HUES6 (cell line): ENCODE results near the gene MTOR.

Experiments
- H3K27ac ChIP-seq: 2 replicates; pipeline ENCODE4 v1.7.0; 2013; ENCODE audit warnings: low read depth, mild to moderate bottlenecking, low read length, inconsistent platforms
- H3K27me3 ChIP-seq: 2 replicates; pipeline ENCODE4 v1.6.1; 2013; ENCODE audit warnings: low read length; ENCODE audit not compliant: control insufficient read depth, insufficient read depth
- H3K36me3 ChIP-seq: 2 replicates; pipeline ENCODE4 v1.6.1; 2013; ENCODE audit warnings: low read length; ENCODE audit not compliant: control insufficient read depth, insufficient read depth
- H3K4me1 ChIP-seq: 2 replicates; pipeline ENCODE4 v1.6.1; 2013; ENCODE audit warnings: low read length; ENCODE audit not compliant: control insufficient read depth, insufficient read depth
- H3K4me3 ChIP-seq: 2 replicates; pipeline ENCODE4 v1.5.1; 2013; ENCODE audit warnings: low read depth, low read length
- H3K9ac ChIP-seq: one replicate; pipeline ENCODE4 v1.6.1; 2013; ENCODE audit warnings: mild to moderate bottlenecking, low read length
- H3K9me3 ChIP-seq: 2 replicates; pipeline ENCODE4 v1.6.1; 2013; ENCODE audit warnings: low read depth, low read length; ENCODE audit not compliant: control insufficient read depth, insufficient read depth

MTOR gene

DNA sequence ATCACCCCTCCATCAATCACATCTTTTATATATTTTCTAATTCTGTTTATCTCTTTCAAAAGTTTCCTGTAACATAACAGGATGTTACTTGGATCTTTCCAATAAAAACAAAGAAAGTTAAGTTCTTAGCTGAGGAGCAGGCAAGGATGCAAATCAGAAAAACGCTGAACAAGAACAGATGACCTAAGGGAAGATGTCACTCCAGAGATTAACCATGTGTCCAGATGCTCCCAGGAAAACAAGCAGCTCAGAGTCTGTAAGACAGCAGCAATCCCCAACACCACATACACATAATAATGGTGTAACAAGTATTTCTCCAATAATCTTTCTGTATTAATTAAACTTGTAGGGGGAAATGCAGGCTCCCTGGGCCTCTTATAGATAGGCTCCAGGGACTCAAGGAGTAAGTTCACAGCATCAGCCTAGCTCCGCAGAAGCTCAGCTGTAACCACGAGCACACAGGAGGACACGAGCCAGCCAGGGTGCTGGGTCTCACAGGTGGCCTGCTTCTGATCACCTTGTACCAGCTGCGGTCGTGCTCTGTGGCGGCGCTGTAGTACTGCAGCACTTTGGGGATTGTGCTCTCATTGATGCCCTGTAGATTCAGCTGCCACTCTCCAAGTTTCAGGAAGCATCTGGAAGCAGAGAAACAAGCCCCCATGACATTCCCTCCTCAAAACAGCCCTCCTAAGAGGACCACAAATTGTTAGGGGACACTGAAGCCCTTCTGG is 129.6 kb downstream of the MTOR start:
- Histone ChIP-seq H3K27ac (no peak overlapping the region), H3K9me3 (no peaks in the 10 kb centered on the region), H3K4me3 (no peak overlapping the region), H3K4me1 (no peaks in the 10 kb centered on the region), H3K9ac (no peak overlapping the region), H3K36me3 (peaks cover 89% of the 10 kb centered on the region), H3K27me3 (no peaks in the 10 kb centered on the region)

DNA sequence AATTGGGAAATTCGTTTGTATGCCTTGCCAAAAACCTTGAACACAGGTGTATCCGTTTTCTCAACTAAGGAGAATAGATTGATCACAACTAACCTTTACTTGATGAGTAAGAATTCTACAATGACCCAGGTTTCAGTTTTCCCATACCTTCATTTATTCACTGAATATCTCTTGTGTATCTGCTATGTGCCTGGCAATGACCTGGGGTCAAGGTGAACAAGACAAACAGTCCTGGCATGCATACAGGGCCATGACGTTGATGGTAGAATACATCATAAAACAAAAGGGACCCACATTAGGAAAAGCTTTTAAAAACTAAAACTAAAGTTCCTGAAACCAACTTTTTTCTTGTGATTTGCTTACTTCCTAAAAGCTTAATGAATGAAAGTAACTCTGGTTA is 130.5 kb downstream of the MTOR start:
- Histone ChIP-seq H3K9me3 (no peaks in the 10 kb centered on the region), H3K36me3 (peaks cover 89% of the 10 kb centered on the region), H3K27me3 (no peaks in the 10 kb centered on the region), H3K4me3 (no peak overlapping the region), H3K27ac (no peak overlapping the region), H3K4me1 (no peaks in the 10 kb centered on the region), H3K9ac (no peak overlapping the region)

DNA sequence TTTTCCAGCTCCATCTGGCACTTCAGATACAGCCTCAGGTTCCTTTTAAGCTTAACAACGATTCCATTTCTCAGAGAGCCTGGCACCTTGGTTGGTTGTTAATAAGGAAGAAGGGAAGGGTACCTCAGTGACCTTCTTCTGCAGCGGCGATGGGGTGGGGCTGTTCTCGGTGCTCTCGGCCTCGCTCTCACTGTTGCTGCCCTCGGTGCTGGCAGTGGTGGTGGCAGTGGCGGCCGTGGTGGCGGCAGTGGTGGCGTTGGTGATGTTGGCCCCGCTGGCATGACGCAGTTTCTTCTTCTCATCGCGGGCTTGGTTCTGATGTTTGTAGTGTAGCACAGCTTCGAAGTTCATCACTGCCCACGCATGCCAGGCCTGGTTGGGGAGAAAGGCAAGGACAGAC is 131.9 kb downstream of the MTOR start:
- H3K27me3 ChIP-seq = no peaks in the 10 kb centered on the region
- H3K9me3 ChIP-seq = no peaks in the 10 kb centered on the region
- no peak overlapping the region for H3K4me3 ChIP-seq
- H3K9ac ChIP-seq = no peak overlapping the region
- H3K27ac ChIP-seq = no peak overlapping the region
- no peaks in the 10 kb centered on the region for H3K4me1 ChIP-seq
- H3K36me3 ChIP-seq = peaks cover 91% of the 10 kb centered on the region

DNA sequence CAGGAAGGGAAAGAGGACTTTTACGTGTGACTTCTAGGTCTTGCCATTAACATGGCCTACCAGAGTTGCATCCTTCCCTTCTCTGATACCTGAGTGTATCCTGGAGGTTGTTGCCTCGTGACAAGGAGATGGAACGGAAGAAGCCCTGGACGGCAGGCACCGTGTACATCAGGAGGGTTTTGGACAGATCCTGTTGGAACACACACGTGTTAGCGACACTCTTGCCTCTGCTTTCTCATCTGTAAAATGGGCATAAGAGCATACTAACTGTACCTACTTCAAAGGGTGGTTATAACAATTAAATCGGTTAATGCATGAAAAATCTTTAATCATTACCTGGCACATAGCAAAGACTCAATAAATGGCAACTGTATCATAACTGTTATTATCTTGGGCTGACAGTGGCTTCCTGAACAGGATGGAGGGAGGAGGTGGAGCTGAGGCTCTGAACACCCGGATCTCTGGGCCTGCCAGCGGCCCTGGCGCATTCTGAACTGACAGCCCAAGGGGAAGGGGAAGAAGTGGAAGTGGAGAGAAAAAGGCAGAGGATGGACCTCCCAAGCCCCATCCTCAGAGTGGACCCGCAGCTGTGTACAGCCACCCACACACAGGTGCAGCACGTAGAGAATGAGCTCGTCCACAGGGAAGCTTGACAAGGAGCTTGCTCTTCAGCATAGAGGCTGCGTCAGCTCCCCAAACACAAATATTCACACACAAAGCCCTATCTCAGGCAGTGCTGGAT is 132.5 kb downstream of the MTOR start:
- no peaks in the 10 kb centered on the region for H3K4me1 ChIP-seq
- H3K27ac ChIP-seq = no peak overlapping the region
- peaks cover 95% of the 10 kb centered on the region for H3K36me3 ChIP-seq
- H3K27me3 ChIP-seq = no peaks in the 10 kb centered on the region
- no peaks in the 10 kb centered on the region for H3K9me3 ChIP-seq
- H3K4me3 ChIP-seq = no peak overlapping the region
- H3K9ac ChIP-seq = no peak overlapping the region

DNA sequence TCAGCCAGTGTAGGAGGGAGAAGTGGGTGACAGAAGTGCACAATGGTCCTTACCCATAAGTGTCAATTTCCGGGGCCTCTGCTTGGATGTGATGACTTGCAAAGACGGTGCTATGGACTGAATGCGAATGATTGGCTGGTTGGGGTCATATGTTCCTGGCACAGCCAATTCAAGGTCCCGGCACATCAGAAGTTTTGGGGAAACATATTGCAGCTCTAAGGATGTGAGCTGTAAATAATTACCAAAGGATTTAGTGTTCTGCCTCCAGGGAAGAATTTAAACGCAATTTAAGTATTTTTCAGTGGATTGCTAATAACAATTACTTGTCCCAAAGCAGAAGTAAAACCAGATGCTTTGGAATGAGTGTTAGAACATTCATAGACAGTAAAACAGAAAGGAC is 135.8 kb downstream of the MTOR start:
- no peaks in the 10 kb centered on the region for H3K9me3 ChIP-seq
- H3K27ac ChIP-seq = no peak overlapping the region
- peaks cover 90% of the 10 kb centered on the region for H3K36me3 ChIP-seq
- no peak overlapping the region for H3K9ac ChIP-seq
- no peaks in the 10 kb centered on the region for H3K4me1 ChIP-seq
- H3K4me3 ChIP-seq = no peak overlapping the region
- no peaks in the 10 kb centered on the region for H3K27me3 ChIP-seq

DNA sequence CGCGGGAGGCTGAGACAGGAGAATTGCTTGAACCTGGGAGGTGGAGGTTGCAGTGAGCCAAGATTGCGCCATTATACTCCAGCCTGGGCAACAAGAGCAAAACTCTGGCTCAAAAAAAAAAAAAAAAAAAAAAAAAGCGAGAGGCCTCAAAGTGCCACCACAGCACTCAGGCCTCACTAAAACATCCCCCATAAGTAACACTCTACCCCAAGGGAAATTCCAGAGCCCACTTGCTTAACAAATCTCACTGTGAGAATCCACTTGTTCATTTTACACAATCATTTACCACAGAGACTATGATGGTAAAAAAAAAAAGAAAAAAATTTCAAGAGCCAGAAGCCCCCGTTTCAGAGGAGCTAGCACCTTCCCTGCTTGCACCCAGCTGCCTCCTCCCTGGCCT is 136.4 kb downstream of the MTOR start:
- Histone ChIP-seq H3K4me1 (no peaks in the 10 kb centered on the region), H3K27ac (no peak overlapping the region), H3K9ac (no peak overlapping the region), H3K27me3 (no peaks in the 10 kb centered on the region), H3K9me3 (no peaks in the 10 kb centered on the region), H3K36me3 (peaks cover 90% of the 10 kb centered on the region), H3K4me3 (no peak overlapping the region)

DNA sequence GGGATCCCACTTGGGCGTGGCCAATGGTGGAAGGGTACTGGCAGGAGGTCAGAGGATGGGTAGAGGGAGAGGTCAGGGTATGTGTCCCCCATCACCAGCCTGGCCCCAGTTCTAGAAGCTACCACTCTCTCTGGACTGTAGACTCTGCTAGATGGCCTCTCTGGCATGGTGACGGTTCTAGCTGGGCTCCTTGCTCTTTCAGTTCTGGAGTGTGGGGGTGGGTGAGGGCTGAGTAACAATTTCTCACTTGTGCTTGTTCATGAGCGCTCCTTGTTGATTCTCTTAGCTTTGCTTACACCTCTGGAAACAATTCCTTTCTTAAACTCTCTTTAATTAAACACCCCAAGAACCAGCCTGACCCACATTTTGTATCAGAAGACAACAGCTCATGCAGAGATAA is 137.4 kb downstream of the MTOR start:
- Histone ChIP-seq H3K27ac (no peak overlapping the region), H3K36me3 (peaks cover 84% of the 10 kb centered on the region), H3K9ac (no peak overlapping the region), H3K4me3 (no peak overlapping the region), H3K4me1 (no peaks in the 10 kb centered on the region), H3K27me3 (no peaks in the 10 kb centered on the region), H3K9me3 (no peaks in the 10 kb centered on the region)

DNA sequence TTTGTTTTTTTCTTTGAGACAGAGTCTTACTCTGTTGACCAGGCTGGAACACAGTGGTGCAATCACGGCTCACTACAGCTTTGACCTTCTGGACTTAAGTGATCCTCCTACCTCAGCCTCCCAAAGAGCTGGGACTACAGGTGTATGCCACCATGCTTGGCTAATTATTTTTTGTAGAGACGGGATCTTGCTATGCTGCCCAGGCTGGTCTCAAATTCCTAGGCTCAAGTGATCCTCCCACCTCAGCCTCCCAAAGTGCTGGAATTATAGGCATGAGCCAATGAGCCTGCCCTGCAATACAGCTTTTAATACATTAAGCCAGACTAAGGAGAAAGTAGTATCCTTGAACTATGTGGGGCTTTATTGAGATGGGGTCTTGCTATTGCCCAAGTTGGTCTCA is 146.0 kb downstream of the MTOR start:
- Histone ChIP-seq H3K36me3 (peaks cover 79% of the 10 kb centered on the region), H3K27ac (no peak overlapping the region), H3K4me3 (no peak overlapping the region), H3K27me3 (no peaks in the 10 kb centered on the region), H3K9me3 (no peaks in the 10 kb centered on the region), H3K9ac (no peak overlapping the region), H3K4me1 (no peaks in the 10 kb centered on the region)

DNA sequence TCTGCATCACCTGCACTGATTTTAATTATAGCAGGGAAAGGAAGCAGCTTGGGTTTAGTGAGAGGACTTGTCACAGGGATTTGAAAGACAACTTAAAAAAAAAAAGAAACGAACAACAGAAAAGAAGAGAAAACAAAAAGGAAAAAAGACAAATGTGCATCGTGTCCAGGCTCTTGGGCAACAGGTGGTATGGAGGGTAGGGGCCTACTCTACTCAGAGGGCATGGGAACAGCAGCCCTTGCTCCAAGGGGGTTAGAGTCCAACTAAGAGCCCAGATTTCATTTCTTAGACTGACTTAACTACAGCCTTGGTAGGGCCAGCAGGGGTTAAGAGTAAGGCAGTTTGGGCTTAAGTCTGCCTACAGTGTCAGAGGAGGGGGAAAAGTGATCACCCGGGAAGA is 147.4 kb downstream of the MTOR start:
- Histone ChIP-seq H3K27me3 (no peaks in the 10 kb centered on the region), H3K36me3 (peaks cover 76% of the 10 kb centered on the region)

DNA sequence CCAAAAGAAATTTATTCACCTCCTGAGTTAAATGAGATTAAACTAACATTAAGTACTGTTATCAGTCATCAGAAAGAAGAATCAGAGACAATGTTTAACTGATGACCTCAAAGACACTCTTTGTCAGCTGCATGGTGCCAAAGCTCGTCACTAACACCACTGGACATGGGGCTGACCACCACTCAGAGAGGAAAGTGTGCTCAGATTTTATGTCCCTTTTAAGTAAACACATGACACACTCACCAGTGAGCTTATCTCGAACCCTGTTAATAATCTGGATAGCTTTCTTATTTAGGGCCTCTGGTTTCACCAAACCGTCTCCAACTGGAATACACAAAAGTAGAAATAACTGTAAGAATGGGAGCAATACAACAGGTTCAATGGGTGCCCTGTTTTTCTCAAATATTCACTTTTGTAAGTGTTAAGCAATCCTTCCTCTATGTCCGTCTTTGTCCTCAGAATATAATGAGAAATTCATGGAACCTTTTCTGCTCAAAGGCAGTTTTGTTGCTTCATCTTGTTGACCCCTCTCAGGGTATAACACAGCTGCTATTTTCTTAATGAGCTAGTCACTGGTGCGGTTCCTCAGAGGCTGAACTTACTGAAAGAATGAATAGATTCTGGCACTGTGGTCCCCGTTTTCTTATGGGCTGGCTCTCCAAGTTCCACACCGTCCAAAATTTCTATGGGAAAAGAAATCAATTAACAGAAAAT is 153.1 kb downstream of the MTOR start:
- Histone ChIP-seq H3K9ac (no peak overlapping the region), H3K36me3 (peaks cover 73% of the 10 kb centered on the region), H3K4me3 (no peak overlapping the region), H3K27me3 (no peaks in the 10 kb centered on the region), H3K27ac (no peak overlapping the region), H3K9me3 (no peaks in the 10 kb centered on the region), H3K4me1 (no peaks in the 10 kb centered on the region)

More for the DNA sequence above, 147.4 kb downstream of the MTOR start:
- Histone ChIP-seq H3K4me1 (no peaks in the 10 kb centered on the region), H3K4me3 (no peak overlapping the region), H3K27ac (no peak overlapping the region), H3K9ac (no peak overlapping the region), H3K9me3 (no peaks in the 10 kb centered on the region)

DNA sequence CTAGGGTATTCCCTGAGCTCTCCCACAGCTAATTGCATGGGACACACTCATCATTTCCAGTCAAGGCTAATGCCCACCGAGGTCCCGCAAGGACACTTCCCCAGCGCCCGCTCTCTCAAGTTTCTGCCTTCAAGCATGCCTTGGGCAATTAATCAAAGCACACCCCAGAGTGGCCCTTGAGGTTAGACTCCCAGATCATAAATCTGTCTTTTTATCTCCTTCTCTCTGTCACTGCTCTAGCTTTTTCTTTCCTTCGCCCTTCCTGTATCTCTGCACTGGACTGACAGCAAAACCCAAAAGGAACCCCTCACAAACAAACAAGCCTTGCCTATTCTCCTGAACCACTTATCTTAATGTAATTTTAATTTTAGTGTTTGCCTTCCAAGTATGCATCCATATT is 154.8 kb downstream of the MTOR start:
- H3K4me1 ChIP-seq = no peaks in the 10 kb centered on the region
- H3K27me3 ChIP-seq = no peaks in the 10 kb centered on the region
- peaks cover 57% of the 10 kb centered on the region for H3K36me3 ChIP-seq
- no peak overlapping the region for H3K27ac ChIP-seq
- H3K9ac ChIP-seq = no peak overlapping the region
- no peak overlapping the region for H3K4me3 ChIP-seq
- no peaks in the 10 kb centered on the region for H3K9me3 ChIP-seq
